ENCODE measurements around the gene OGFR. TPM values are rescaled to one million over a fixed set of nuclear protein-coding genes. Genes with fewer than 3 reads are reported as not detected.

Gene OGFR
- total and polyA plus RNA-seq, 2 experiments from 2014 or later: 49.9 to 83.1 TPM

DNA sequence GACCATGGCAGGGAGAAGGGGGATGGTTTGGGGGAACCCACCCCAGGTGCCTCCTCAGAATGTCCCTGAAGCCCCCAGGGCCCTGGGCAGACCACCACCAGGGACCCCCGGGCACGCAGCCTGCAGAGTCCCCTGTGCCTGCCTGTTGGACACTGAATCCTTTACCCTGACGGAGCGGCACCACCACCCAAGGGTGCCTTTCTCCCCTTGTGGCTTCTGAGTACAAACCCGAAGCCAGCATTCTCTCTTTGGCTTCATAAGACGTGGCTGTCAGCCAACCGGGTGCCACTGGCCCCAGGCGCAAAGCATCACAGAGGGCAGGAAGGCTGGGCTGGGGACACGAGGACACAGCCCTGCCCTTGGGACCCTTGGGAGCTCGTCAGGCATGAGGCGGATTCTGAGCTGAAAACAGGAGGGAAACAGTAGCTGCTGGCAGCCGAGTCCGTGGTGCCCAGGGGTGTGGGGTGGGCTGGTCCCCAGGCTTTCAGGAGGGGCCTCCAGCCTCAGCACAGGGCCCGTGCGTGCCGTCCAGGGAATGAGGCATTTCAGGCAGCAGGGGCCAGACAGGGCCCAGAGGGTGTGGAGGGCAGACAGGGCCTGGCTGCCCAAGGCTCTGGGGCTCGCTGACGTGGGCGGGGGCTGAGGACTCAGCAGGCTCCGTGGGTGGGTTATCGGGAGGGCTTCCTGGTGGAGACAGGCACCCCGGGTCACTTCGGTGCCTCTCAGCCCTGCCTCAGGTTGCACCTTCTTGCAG lies 15.8 kb downstream of the OGFR start:
- Histone ChIP-seq H3K36me3 (no peaks in the 10 kb centered on the region), H3K4me3 (no peak overlapping the region), H3K9me3 (ENCODE audit: low read depth) (no peaks in the 10 kb centered on the region), H3K27ac (no peak overlapping the region), H3K4me1 (ENCODE audit: low read depth) (peaks cover 13% of the 10 kb centered on the region), H3K27me3 (peaks cover 26% of the 10 kb centered on the region)
- DNase-seq (ENCODE audit: low read depth in 1 of 2, low spot score in 1 of 2): no peak
- TF ChIP-seq, protein P1, sequence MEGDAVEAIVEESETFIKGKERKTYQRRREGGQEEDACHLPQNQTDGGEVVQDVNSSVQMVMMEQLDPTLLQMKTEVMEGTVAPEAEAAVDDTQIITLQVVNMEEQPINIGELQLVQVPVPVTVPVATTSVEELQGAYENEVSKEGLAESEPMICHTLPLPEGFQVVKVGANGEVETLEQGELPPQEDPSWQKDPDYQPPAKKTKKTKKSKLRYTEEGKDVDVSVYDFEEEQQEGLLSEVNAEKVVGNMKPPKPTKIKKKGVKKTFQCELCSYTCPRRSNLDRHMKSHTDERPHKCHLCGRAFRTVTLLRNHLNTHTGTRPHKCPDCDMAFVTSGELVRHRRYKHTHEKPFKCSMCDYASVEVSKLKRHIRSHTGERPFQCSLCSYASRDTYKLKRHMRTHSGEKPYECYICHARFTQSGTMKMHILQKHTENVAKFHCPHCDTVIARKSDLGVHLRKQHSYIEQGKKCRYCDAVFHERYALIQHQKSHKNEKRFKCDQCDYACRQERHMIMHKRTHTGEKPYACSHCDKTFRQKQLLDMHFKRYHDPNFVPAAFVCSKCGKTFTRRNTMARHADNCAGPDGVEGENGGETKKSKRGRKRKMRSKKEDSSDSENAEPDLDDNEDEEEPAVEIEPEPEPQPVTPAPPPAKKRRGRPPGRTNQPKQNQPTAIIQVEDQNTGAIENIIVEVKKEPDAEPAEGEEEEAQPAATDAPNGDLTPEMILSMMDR (IDR thresholded peaks at IDR 0.05; ENCODE audit: low read depth, low read length): no peak

DNA sequence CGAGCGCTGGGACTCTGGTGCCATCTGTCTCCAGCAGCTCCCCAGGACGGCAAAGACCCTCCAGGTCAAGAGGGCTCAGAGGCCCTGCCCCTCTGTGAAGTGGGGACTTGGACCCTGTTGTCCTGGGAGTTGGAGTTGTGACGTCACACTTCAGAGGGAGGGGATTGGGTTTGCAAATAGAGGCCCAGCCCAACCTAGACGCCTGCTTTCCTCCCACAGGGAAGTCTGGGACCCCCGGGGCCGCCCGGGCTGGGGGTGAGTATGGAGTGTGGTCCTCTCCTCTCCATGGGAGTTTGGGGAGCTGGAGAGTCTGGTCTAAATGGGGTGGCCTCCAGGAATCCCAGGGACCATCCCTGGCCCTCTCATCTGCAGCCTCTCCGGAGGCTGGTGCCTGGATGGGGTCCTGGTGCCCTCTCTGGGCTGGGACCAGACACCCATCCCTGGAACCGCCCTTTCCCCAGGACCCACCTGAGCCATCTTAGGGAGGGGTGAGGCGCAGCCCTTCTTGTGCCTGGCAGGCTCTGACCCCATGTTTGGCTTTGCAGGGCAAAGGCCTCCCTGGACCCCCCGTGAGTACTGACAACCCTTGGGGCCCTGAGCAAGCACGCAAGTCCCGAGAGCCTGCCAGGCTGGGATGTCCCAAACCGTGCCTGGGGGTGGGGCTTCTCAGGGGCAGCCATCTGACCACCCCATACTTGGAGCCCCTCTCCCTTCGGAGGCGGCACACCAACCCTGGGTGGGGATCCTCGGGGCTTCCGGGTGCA lies 16.5 kb downstream of the OGFR start:
- H3K4me1 ChIP-seq (ENCODE audit: low read depth): peaks cover 13% of the 10 kb centered on the region
- TF ChIP-seq, protein P1 (IDR thresholded peaks at IDR 0.05; ENCODE audit: low read depth, low read length): no peak
- no peaks in the 10 kb centered on the region for H3K36me3 ChIP-seq
- H3K27me3 ChIP-seq: peaks cover 18% of the 10 kb centered on the region
- H3K4me3 ChIP-seq: no peak overlapping the region
- H3K9me3 ChIP-seq (ENCODE audit: low read depth): no peaks in the 10 kb centered on the region
- no peak overlapping the region for H3K27ac ChIP-seq
- DNase-seq (ENCODE audit: low read depth in 1 of 2, low spot score in 1 of 2): no peak

DNA sequence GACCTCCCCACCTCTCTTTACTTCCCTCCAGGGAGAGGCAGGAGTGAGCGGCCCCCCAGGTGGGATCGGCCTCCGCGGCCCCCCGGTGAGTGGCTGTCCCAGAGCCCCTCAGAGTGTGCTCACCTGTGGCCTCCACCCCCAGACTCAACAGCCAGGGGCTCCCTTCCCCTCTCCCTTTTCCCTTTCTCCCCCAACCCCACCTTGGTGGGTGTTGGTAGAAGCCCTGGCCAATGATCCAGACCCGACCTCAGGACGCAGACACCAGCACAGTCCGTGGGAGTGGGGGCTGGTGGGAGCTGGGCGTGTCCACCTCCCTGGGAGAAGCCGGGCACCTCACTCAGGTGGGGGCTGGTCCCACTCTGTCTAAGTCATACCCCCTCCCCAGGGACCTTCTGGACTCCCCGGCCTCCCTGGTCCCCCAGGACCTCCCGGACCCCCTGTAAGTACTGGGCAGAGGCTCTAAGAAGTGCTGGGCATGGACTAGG lies 17.1 kb downstream of the OGFR start:
- DNase-seq (ENCODE audit: low read depth in 1 of 2, low spot score in 1 of 2): no peak
- Histone ChIP-seq H3K4me1 (ENCODE audit: low read depth) (peaks cover 10% of the 10 kb centered on the region), H3K9me3 (ENCODE audit: low read depth) (no peaks in the 10 kb centered on the region), H3K36me3 (no peaks in the 10 kb centered on the region), H3K4me3 (no peak overlapping the region), H3K27ac (no peak overlapping the region), H3K27me3 (peaks cover 12% of the 10 kb centered on the region)
- TF ChIP-seq, protein P1 (IDR thresholded peaks at IDR 0.05; ENCODE audit: low read depth, low read length): no peak

DNA sequence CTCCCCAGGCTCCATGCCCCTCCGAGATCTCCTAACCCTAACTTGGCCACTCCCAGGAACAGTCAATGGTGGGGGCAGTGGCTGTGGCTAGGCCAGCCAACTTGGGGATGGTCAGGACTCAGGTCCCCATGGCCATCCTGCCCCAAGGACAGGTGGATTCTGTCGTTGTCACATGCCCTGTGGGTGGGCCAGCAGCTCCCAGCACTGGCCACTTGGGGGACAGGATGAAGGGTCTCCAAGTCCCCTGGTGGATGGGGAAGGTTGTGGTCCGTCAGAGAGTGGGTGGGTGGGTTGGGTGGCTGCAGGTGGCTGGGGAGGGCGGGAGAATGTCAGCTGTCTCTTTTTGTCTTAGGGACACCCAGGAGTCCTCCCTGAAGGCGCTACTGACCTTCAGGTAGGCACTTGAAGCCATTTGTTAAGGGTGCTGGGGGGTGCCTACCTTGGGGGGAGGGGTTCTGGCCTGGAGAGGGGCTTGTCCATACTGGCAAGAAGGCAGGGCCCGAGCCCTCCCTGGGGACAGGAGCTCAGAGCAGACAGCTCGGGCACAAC lies 17.7 kb downstream of the OGFR start:
- no peaks in the 10 kb centered on the region for H3K36me3 ChIP-seq
- H3K27me3 ChIP-seq: peaks cover 6% of the 10 kb centered on the region
- H3K4me1 ChIP-seq (ENCODE audit: low read depth): peaks cover 10% of the 10 kb centered on the region
- no peaks in the 10 kb centered on the region for H3K9me3 ChIP-seq (ENCODE audit: low read depth)
- DNase-seq (ENCODE audit: low read depth in 1 of 2, low spot score in 1 of 2): no peak
- TF ChIP-seq, protein P1 (IDR thresholded peaks at IDR 0.05; ENCODE audit: low read depth, low read length): no peak
- no peak overlapping the region for H3K27ac ChIP-seq
- H3K4me3 ChIP-seq: no peak overlapping the region

DNA sequence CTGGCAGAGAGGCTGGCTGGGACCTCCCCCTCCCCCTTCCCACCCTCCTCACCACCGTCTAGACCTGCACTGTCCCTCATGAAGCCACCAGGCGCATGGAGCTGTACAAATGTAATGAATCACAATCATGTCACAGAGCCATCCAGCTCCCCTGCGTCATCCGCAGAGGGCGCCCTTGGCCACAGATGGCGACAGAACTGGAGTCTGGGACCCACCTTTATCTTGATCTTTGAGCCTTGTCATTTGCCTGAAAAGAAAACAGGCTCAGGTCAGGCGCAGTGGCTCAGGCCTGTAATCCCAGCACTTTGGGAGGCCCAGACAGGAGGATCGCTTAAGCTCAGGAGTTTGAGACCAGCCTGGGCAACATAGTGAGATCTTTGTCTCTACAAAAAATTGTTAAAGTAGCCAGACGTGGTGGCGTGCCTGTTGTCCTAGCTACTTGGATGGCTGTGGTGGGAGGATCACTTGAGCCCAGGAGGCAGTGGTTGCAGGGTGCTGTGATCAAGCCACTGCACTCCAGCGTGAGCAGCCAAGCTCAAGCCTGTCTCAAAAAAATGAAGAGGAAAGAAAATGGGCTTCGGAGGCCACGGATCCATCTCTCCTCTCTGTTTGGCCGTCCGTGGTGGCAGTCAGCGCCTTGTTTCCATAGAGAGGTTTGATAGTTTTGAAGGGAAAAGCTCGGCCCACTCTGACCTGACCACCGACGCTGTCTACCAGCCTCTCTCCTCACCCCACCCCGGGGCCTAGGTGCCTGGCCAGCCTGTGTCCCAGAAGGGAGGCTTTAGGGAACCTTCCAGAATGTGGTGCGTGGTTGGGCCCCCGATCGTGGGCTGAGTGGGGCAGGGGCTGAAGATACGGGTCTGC lies 18.4 kb downstream of the OGFR start:
- Histone ChIP-seq H3K27me3 (no peaks in the 10 kb centered on the region), H3K4me1 (ENCODE audit: low read depth) (peaks cover 10% of the 10 kb centered on the region)
- peak in 1 of 2 donors; percentile 38 for DNase-seq (ENCODE audit: low read depth in 1 of 2, low spot score in 1 of 2)

More for the DNA sequence above, 18.4 kb downstream of the OGFR start:
- H3K9me3 ChIP-seq (ENCODE audit: low read depth): no peaks in the 10 kb centered on the region
- TF ChIP-seq, protein P1 (IDR thresholded peaks at IDR 0.05; ENCODE audit: low read depth, low read length): peak; percentile 22
- no peak overlapping the region for H3K4me3 ChIP-seq
- no peak overlapping the region for H3K27ac ChIP-seq
- no peaks in the 10 kb centered on the region for H3K36me3 ChIP-seq
